ENCODE results near the gene CDH23.

GRCh38 chr10:71649631-71650030 is 252.9 kb downstream of the CDH23 start:
- TF ChIP-seq TAF1 (IDR thresholded peaks at IDR 0.05; ENCODE audit: borderline replicate concordance, insufficient read depth, low read length) (no peak), SIN3A (IDR thresholded peaks at IDR 0.05; ENCODE audit: borderline replicate concordance, insufficient read depth, low read length) (no peak), REST (IDR thresholded peaks at IDR 0.05; ENCODE audit: insufficient read depth in 1 of 2, low read depth in 2 of 2, low read length in 2 of 2) (no peak), POLR2AphosphoS5 (IDR thresholded peaks at IDR 0.05; ENCODE audit: low read depth, low read length) (no peak), FOXP2 (optimal IDR thresholded peaks at IDR 0.05; ENCODE audit: borderline replicate concordance, extremely low read depth, extremely low read length, insufficient read depth) (no peak)
